ENCODE data around the gene NSMCE1.
"Not testable (repeated sequence)": the region's sequence is repeated elsewhere in the genome, so short reads cannot be mapped to it uniquely, and the experiment has no call there.

The NSMCE1 gene

DNA sequence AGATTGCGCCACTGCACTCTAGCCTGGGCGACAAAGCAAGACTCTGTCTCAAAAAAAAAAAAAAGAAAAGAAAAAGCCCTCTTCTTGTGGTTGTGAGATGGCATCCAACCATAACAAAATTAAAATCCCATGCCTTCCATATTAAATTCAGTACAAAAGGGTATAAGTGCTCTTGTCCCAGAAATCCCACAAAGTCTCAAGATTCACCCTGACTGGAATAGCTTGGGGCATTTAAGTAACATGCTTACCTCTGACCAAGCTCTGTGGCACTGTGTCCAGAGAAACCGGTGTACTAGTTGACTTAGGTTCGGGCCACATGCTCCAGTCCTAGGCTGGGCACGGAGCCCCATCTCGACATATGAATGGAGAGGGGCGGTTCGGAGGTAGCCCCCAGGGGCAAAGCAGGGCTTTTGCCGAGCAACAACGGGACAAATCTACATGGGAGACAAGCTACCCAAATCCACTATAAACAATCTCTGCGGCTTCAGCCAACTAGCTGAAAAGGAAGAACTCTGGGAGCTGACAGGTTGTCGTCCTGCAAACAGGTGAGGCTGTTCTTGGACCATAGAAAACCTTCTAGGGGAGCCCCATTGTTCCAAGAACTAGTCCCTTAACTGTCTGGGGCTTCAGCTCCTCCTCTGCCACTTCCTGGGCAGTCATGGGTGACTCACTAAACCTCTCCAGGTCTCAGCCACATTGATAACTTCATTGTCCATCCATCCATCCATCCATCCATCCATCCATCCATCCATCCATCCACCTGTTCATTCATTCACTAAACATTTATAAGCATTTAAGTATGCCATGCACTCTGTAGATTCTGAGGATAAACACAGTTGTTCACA is 34.9 kb upstream of the NSMCE1 start:
- DNase-seq (ENCODE audit: low read depth), result no peak

DNA sequence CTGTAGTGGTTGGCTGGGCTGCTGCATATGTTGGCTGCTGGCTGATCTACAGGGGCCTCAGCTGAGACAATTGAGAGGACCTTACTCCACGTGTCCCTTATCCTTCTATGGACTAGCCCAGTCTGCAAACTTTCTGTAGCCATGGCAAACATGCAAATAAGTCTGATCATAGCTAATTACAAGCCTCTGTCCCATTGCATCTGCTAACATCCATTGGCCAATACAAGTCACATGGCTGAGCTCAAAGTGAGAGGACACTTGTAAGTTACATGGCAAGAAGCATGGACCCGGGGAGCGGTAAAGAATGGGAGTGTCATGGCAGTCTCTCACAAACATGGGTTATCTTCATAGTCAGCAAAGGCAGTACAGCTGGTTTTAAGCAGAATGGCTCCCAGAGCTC is 33.6 kb upstream of the NSMCE1 start:
- no peak for DNase-seq (ENCODE audit: low read depth)

DNA sequence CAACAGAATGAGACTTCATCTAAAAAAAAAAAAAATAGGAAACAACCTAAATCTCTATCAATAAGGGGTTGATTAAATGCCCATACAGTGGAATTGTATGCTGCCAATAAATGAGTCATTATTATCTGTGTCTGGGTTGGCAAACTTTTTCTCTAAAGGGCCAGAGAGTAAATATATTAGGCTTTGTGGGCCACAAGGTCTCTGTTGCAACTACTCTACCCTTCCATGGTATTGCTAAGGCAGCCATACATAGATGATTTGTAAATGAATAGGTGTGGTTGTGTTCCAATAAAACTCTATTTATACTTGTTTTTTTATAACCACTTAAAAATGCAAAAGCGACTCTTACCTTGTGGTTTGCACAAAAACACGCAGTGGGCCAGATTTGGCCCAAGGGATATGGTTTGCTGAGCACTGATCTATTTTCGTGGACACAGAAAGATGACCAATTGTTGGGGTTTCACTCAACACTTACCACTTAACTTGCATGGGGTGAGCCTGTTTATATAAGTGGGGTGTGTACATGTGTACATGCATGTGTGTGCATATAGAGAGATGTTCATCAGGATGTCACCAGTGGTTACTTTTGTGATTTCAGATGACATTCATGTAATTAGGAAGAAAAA is 32.8 kb upstream of the NSMCE1 start:
- no peak for DNase-seq (ENCODE audit: low read depth)

DNA sequence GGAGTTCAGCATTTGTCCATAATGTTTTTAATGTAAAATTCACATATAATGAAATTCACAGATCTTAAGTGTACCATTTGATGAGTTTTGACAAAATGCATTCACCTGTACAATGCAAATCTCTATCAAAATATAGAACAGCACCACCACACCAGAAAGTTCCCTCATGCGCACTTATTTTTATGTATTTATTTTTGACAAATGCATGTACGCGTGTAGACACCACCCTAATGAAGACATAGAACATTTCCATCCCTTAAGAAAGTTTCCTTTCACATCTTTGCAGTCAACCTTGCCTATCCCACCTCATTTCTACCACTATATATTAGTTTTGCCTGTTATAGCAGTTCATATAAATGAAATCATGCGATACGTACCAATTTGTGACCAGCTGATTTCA is 29.6 kb upstream of the NSMCE1 start:
- no peak for DNase-seq (ENCODE audit: low read depth)

DNA sequence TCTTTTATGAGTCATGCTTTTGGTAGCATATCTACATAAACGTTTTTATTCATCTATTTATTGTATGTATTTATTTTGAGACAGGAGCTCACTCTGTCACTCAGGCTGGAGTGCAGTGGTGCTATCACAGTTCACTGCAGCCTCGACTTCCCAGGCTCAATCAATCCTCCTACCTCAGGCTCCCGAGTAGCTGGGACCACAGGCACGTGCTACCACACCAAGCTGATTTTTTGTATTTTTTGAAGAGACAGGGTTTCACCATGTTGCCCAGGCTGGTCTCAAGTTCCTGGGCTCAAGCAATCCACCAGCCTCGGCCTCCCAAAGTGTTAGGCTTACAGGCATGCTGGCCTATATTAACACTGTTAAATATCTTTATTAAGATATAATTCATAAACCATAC is 24.8 kb upstream of the NSMCE1 start:
- no peak for DNase-seq (ENCODE audit: low read depth)

DNA sequence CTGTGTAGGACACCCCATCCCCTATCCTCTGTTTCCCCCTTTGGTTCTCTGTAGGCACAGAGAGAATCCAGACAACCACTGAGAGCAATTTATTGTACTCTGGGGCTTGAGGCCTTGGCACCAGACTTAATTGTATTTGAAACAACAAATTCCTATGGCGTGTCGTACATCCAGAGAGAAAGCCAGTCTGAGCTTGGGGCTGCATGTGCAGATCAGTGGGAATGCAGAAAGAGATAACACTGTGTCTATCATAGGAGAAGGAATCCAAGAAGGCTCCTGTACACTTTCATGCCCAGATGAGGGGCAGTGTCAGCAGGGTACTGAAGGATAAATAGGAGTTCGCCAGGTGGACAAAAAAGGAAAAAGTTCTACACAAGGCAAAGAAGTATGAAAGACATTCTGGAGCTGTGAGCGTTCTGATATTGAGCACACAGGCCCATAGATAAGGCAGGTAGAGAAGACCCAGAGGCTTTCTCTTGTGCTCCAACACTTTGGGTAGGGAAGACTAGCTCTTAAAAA is 23.2 kb upstream of the NSMCE1 start:
- no peak for DNase-seq (ENCODE audit: low read depth)

DNA sequence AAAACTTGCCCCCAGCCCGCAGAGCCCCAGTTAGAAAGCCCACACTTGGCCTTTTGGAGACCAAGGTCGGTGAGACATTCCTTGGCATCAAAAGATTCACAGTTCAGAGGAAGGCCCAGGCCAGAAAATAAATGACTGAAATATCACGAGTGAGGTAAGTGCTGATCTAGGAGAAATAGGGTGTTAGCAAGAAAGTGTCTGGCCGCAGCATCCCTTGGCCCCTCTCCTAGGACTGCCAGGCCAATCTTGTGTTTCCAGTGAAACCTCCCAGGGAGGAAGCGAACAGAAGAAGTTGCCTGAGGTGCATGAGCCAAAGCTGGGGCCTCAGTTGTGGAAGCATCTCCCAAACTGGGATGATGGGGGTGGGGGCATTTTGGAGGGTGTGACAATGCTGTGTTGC is 22.5 kb upstream of the NSMCE1 start:
- no peak for DNase-seq (ENCODE audit: low read depth)

DNA sequence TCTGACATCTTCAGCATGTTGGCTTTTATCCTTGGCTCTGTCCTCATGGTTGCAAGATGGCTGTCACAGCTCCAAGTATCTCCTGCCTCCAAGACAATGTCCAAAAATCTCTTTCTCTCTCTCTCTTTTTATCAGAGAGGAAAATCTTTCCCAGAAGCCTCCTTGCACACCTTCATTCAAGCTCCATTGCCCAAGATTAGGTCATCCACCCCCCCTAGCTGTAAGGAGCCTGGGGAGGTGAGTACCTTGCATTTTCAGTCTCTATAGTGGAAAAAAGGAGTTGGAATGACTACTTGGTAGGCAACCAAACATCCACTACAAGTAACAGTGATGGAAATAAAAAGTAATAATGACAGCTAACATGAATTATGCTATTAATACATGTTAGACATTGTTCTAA is 22.0 kb upstream of the NSMCE1 start:
- no peak for DNase-seq (ENCODE audit: low read depth)

DNA sequence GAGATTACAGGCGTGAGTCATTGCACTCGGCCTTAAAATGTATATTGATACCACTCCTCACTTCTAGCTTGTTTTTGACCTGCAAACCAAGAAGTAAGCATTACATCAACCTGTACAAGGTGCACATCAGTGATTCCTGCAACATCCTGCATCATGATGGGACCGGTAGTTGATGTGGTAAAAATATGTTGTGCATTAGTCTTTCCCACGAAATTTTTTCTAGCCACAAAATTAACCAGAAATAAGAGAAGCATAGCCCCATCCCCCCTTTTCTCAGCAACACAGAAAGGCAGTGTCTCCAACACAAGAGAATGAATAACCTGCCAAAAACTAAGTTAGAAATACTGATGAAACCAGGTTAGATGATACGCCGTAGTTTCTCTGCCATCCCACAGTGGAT is 21.1 kb upstream of the NSMCE1 start:
- no peak for DNase-seq (ENCODE audit: low read depth)

DNA sequence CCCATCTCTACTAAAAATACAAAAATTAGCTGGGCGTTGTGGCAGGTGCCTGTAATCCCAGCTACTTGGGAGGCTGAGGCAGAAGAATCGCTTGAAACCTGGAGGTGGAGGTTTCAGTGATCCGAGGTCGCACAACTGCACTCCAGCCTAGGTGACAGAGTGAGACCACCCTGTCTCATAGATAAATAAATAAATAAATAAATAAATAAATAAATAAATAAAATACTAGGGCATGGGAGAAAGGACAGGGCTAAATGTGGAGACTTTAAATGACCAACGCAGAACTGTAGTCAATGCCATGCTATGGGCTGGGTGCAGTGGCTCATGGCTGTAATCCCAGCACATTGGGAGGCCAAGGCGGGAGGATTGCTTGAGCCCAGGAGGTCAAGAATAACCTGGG is 19.7 kb upstream of the NSMCE1 start:
- not testable (repeated sequence) for DNase-seq (ENCODE audit: low read depth)

DNA sequence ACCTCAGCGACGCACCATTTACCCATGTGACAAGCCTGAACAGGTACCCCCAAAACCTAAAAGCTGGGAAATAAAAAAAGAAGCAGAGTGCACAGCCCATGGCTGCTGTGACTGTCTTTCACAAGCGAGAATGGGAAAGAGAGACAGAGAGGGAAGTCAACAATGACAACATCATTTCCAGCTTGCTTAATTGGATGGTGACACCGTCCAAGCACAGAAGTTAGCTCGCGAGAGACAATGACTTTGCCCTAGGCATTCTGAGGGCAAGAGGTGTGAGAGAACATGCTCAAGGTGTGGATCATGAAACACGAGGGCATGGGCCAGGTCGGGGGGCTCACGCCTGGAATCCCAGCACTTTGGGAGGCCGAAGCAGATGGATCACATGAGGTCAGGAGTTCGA is 19.3 kb upstream of the NSMCE1 start:
- DNase-seq (ENCODE audit: low read depth), result no peak

DNA sequence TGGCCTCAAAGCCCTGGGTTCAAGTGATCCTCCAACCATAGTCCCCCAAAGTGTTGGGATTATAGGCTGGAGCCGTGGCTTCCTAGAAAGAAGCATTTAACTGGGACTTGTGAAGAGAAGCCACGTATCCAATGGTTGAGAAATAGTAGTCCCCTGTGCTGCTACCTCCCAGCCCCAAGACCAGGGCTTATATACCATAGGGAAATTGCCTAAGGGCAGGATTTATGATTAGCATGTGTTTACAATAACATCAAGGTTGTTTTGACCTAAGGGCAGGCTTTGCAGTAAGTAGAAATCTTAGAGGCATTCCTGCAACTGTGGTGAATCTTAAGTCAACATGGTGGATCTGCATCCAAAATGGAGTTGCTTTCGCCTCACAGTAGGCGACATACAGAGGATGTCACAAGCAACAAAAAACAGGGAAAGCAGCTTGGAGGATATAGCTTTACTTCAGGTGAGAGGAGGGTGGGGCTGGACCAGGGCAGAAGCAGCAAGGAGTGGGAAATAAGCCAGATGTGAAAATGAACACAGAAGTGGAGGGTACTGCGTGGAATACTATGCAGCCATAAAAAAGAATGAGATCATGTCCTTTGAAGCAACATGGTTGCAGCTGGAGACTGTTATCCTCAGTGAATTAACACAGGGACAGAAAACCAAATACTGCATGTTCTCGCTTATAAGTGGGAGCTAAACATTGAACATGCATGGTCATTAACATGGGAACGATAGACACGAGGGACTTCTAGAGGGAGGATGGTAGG is 18.7 kb upstream of the NSMCE1 start:
- DNase-seq (ENCODE audit: low read depth), result no peak

DNA sequence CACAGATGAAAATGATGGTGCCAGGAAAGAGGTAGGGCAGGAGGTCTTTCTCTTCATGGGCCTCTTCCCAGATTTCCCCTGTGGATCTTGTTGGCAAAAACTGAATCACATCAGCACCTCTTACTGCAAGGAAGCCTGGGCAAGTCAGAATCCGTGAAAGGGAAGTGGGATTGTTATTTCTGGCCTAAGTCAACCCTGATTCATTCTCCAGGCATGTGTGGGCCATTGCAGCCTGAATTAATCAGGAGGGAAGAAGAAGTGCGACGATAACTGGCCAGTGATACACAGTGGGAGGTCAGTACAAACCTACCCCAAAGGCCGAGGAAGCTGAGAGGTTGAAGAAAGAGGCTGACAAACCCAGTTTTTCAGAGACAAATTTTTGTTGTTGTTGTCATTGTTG is 17.9 kb upstream of the NSMCE1 start:
- DNase-seq (ENCODE audit: low read depth), result no peak

DNA sequence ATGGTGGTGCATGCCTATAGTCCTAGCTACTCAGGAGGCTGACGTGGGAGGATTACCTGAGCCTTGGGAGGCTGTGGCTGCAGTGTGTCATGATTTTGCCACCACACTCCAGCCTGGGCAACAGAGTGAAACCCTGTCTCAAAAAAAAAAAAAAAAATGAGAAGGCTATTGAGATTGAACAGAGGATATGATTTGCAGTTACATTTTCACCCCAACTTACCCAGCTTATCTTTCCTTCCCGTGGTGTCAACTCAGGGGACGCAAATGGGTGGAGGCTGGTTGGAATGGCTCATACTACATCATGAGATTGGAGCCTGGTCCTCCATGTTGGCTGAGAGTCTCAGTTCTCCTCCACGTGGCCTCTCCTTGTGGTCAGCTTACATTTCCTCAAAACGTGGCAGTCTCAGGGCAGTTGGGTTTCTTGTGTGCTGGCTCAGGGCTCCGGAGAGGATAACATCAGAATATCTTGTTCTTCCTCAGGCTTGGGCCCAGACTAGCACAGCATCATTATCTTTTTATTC is 17.2 kb upstream of the NSMCE1 start:
- no peak for DNase-seq (ENCODE audit: low read depth)

DNA sequence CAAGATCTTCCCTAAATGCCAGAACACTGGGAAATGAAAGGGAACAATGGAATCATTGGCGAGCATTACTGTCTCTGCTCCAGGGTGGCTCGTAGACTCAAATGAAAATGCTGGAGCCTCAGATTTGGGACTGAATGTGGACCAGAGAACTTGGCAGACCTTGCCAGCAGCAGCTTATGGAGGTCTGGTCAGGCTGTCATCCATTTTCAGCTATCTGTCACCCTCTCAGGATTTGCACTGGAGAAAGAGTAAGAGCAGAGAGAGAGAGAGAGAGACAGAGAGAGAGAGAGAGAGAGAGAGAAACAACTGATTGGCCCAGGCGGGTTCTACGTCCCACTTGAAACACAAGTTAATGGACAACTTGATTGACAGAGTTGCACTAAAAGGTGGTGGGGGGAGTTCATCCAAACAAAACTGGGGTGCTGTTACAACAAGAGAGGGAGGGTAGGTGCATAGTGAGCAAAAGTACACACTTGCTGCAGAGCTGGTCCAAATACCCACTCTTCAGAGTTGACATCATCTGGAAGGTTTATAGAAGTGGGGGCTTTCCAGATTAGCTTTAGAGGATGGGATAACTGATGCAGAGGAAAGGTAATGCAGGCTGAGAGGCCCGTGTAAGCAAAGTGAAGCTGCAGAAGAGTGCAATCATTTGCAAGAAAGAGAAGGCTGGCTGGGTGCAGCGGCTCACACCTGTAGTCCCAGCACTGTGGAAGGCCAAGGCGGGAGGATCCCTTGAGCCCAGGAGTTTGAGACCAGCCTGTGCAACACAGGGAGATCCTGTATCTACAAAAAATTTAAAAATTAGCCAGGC is 16.5 kb upstream of the NSMCE1 start:
- no peak for DNase-seq (ENCODE audit: low read depth)

DNA sequence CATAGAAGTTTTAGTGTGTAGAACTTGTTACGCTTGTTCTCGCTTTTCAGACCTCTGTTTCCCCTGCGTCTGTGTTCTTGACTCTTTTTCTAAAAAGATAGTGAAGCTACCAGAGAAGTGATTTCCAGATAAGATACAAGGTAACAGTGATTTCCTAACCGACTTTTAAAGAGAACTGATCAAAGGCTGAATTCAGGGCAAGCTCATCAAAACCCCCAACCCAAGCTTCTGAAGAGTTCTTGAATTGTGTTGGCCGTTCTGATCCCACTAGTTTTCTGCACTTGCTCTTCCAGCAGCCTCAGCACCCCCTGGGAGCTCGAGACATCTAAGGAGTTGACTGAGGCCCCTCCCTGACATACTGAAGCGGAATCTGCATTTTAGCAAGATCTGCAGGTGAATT is 12.7 kb upstream of the NSMCE1 start:
- no peak for DNase-seq (ENCODE audit: low read depth)

DNA sequence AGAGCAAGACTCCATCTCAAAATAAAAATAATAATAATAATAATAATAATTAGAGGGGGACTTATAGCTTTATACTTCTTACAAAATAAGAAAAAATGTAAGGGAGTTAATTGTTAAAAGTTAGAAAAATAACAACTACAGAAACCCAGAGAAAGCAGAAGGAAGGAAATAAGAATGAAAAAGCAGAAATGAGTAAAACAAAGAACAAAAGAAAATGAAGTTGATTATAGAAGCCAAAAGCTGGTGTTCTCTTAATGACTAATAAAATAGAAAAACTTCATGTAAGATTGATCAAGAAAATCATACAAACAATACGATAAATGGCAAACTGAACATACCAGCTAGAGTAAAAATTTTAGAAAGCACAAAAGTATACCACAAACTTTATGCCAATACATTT is 6.8 kb upstream of the NSMCE1 start:
- DNase-seq (ENCODE audit: low read depth), result no peak

DNA sequence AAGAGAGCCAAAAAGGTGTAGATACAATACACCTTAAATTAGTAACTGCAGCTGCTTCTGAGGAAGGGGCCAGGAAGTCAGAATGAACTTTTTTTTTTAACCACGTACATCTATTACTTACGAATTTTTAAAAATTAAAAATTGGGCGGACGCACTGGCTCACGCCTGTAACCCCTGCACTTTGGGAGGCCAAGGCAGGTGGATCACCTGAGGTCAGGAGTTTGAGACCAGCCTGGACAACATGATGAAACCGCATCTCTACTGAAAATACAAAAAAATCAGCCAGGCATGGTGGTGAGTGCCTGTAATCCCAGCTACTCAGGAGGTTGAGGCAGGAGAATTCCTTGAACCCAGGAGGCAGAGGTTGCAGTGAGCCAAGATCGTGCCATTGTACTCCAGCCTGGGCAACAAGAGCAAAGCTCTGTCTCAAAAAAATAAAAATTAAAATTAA is 5.9 kb upstream of the NSMCE1 start:
- DNase-seq (ENCODE audit: low read depth), result not testable (repeated sequence)

DNA sequence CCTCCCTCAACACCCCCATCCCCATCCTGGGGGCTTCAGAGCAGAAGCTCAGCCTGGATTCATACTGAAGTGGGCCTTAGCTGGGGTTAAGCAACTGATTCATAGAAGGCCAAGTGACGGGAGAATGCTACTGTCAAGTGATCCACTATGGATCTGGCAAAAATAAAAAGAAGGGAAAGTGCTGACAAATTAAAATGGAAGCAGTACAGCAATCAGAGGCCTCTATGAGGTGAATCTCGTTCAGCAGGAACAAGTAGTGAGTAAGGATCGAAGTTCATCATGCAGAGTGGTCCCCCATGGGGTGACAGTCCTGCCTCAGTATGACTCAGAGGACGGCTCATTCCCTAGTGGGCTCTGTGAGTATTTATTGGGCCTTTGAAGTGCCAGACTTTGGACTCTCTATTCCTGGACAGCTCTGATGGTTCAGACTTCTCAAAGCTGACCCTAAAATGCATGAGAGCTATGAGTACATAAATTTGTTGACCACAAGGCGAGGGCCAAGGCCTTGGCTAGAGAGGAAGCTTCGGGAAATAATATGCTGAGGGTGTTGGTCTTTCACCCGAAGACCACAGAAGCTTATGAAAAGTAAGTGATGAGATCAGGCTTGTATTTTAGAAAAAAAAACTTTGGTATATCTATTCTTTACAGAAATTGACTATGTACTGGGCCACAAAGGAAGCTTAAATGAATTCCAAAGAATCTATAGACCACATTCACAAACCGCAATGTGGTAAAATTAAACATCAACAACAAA is 5.3 kb upstream of the NSMCE1 start:
- DNase-seq (ENCODE audit: low read depth), result no peak

DNA sequence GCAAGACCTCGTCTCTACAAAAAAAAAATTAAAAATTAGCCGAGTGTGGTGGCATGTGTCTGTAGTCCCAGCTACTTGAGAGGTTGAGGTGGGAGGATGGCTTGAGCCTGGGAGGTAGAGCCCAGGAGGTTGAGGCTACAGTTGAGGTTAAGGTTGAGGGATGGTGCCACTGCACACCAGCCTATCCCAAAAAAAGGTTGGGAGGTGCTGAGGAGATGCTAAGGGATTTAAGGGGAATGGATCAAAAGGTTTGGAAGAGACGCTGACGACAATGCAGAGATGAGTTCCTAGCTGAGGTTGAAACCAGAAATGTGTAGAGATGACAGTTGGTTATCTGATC is 4.7 kb upstream of the NSMCE1 start:
- DNase-seq (ENCODE audit: low read depth), result no peak

DNA sequence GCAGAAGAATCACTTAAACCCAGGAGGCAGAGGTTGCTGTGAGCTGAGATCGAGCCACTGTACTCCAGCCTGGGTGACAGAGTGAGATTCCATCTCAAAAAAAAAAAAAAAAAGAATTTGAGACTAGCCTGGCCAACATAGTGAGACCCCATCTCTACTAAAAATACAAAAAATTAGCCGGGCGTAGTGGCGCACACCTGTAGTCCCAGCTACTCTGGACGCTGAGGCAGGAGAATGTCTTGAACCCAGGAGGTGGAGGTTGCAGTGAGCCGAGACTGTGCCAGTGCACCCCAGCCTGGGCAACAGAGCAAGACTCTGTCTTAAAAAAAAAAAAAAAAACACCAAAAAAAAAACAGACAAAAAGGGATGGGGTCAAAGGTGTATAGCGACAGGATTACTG is 4.1 kb upstream of the NSMCE1 start:
- not testable (repeated sequence) for DNase-seq (ENCODE audit: low read depth)
